Fibroblast of pulmonary artery (primary cell): Measurements from ENCODE around the gene PGLYRP3.

ENCODE experiments used
- DNase-seq: peaks from one replicate; pipeline ENCODE4 v3.0.0-alpha.2; 2010; ENCODE audit warnings: low read depth
- H3K4me3 ChIP-seq: replicated peaks from 2 replicates; pipeline ENCODE4 v1.5.1; 2011; ENCODE audit warnings: low read depth, mild to moderate bottlenecking, control low read depth, low read length, moderate library complexity
- CTCF ChIP-seq: IDR thresholded peaks from 2 replicates; pipeline ENCODE4 v1.5.1; 2011; ENCODE audit warnings: mild to moderate bottlenecking, control low read depth, low read length, inconsistent platforms; ENCODE audit errors: missing control alignments

Gene PGLYRP3

GRCh38 chr1:153341431-153341934 lies 28.7 kb upstream of the PGLYRP3 start:
- no peak overlapping the region for H3K4me3 ChIP-seq
- DNase-seq: no peak
- TF ChIP-seq CTCF: no peak

GRCh38 chr1:153340356-153340755 lies 27.6 kb upstream of the PGLYRP3 start:
- TF ChIP-seq CTCF: no peak
- no peak overlapping the region for H3K4me3 ChIP-seq
- no peak for DNase-seq

- DNase-seq: no peak
- no peak overlapping the region for H3K4me3 ChIP-seq
Measured at GRCh38 chr1:153339802-153340201, 27.1 kb upstream of the PGLYRP3 start.

GRCh38 chr1:153337980-153338853 lies 25.5 kb upstream of the PGLYRP3 start:
- no peak for DNase-seq
- no peak overlapping the region for H3K4me3 ChIP-seq
- no peak for TF ChIP-seq CTCF

More at GRCh38 chr1:153339802-153340201, 27.1 kb upstream of the PGLYRP3 start:
- no peak for TF ChIP-seq CTCF

GRCh38 chr1:153336650-153337049 lies 23.9 kb upstream of the PGLYRP3 start:
- DNase-seq: no peak
- no peak for TF ChIP-seq CTCF
- H3K4me3 ChIP-seq: no peak overlapping the region

GRCh38 chr1:153333902-153334301 lies 21.1 kb upstream of the PGLYRP3 start:
- no peak overlapping the region for H3K4me3 ChIP-seq
- DNase-seq: no peak
- no peak for TF ChIP-seq CTCF
